Measurements from ENCODE around the gene C2orf72. TPM values are rescaled to one million over a fixed set of nuclear protein-coding genes. Genes with fewer than 3 reads are reported as not detected.

The C2orf72 gene
- total and polyA plus RNA-seq, 4 experiments from 2014 or later: not detected

GRCh38 chr2:231037731-231038482 lies 584 bp downstream of the C2orf72 start:
- H3K9me3 ChIP-seq (ENCODE audit: control insufficient read depth in 1 of 2, low read length in 2 of 2): no peaks in the 10 kb centered on the region
- no peaks in the 10 kb centered on the region for H3K36me3 ChIP-seq (ENCODE audit: insufficient read depth, low read length)
- ChIA-PET CTCF (ENCODE audit: partially characterized antibody) (no interaction called here), POLR2A (ENCODE audit: partially characterized antibody) (no interaction called here)
- peaks cover 38 to 54% of the 10 kb centered on the region in 2 donors for H3K27me3 Mint-ChIP-seq
- H3K27ac Mint-ChIP-seq: no peak overlapping the region
- H3K9me3 Mint-ChIP-seq: no peaks in the 10 kb centered on the region
- H3K27ac ChIP-seq (ENCODE audit: low read depth, low read length): no peak overlapping the region
- no peaks in the 10 kb centered on the region for H3K4me1 ChIP-seq (ENCODE audit: insufficient read depth, low read length)
- peaks cover 22% of the 10 kb centered on the region for H3K27me3 ChIP-seq (ENCODE audit: insufficient read depth, low read length)
- H3K4me3 Mint-ChIP-seq: peak overlapping the region in 7 of 8 donors; percentile 13 to 77 (median 68)
- H3K4me3 ChIP-seq (ENCODE audit: low read length in 2 of 2): no peak overlapping the region
- peaks cover 0 to 9% (median 2%) of the 10 kb centered on the region in 4 donors for H3K4me1 Mint-ChIP-seq
- intact Hi-C loops (cut with micrococcal nuclease): no loop called here
- no peak for DNase-seq
- no peaks in the 10 kb centered on the region for H3K36me3 Mint-ChIP-seq

- H3K27ac Mint-ChIP-seq: no peak overlapping the region
- Histone ChIP-seq H3K4me3 (ENCODE audit: low read length in 2 of 2) (no peak overlapping the region), H3K36me3 (ENCODE audit: insufficient read depth, low read length) (no peaks in the 10 kb centered on the region), H3K9me3 (ENCODE audit: control insufficient read depth in 1 of 2, low read length in 2 of 2) (no peaks in the 10 kb centered on the region), H3K4me1 (ENCODE audit: insufficient read depth, low read length) (no peaks in the 10 kb centered on the region), H3K27me3 (ENCODE audit: insufficient read depth, low read length) (peaks cover 22% of the 10 kb centered on the region), H3K27ac (ENCODE audit: low read depth, low read length) (no peak overlapping the region)
- peaks cover 0 to 9% (median 2%) of the 10 kb centered on the region in 4 donors for H3K4me1 Mint-ChIP-seq
- ChIA-PET CTCF (ENCODE audit: partially characterized antibody) (no interaction called here), POLR2A (ENCODE audit: partially characterized antibody) (no interaction called here)
- no peak for DNase-seq
- H3K27me3 Mint-ChIP-seq: peaks cover 36 to 56% of the 10 kb centered on the region in 2 donors
- H3K4me3 Mint-ChIP-seq: peak overlapping the region in 7 of 8 donors; percentile 13 to 77 (median 68)
- no peaks in the 10 kb centered on the region for H3K36me3 Mint-ChIP-seq
- intact Hi-C loops (cut with micrococcal nuclease): no loop called here
- no peaks in the 10 kb centered on the region for H3K9me3 Mint-ChIP-seq
Measured at GRCh38 chr2:231038483-231039293, 1.4 kb downstream of the C2orf72 start.

- Mint-ChIP-seq H3K27me3 (peaks cover 36 to 55% of the 10 kb centered on the region in 2 donors), H3K4me1 (peaks cover 0 to 9% (median 2%) of the 10 kb centered on the region in 4 donors), H3K9me3 (no peaks in the 10 kb centered on the region), H3K4me3 (no peak overlapping the region), H3K27ac (no peak overlapping the region), H3K36me3 (no peaks in the 10 kb centered on the region)
- H3K4me3 ChIP-seq (ENCODE audit: low read length in 2 of 2): no peak overlapping the region
- no peaks in the 10 kb centered on the region for H3K36me3 ChIP-seq (ENCODE audit: insufficient read depth, low read length)
- intact Hi-C loops (cut with micrococcal nuclease): no loop called here
- no peak for DNase-seq
- ChIA-PET CTCF (ENCODE audit: partially characterized antibody) (interaction anchor here (0.8 kb wide), 1 partner anchor 14 kb away, joined by 3 read pairs; no protein-coding TSS in a partner anchor), POLR2A (ENCODE audit: partially characterized antibody) (no interaction called here)
- H3K27me3 ChIP-seq (ENCODE audit: insufficient read depth, low read length): peaks cover 22% of the 10 kb centered on the region
- H3K4me1 ChIP-seq (ENCODE audit: insufficient read depth, low read length): no peaks in the 10 kb centered on the region
- no peaks in the 10 kb centered on the region for H3K9me3 ChIP-seq (ENCODE audit: control insufficient read depth in 1 of 2, low read length in 2 of 2)
- H3K27ac ChIP-seq (ENCODE audit: low read depth, low read length): no peak overlapping the region
Measured at GRCh38 chr2:231039294-231039664, 2.0 kb downstream of the C2orf72 start.

GRCh38 chr2:231039821-231040364 lies 2.6 kb downstream of the C2orf72 start:
- H3K4me3 ChIP-seq (ENCODE audit: low read length in 2 of 2): no peak overlapping the region
- H3K9me3 ChIP-seq (ENCODE audit: control insufficient read depth in 1 of 2, low read length in 2 of 2): no peaks in the 10 kb centered on the region
- H3K4me3 Mint-ChIP-seq: no peak overlapping the region

GRCh38 chr2:231041061-231041689 lies 3.9 kb downstream of the C2orf72 start:
- Histone ChIP-seq H3K27ac (ENCODE audit: low read depth, low read length) (no peak overlapping the region), H3K27me3 (ENCODE audit: insufficient read depth, low read length) (peaks cover 19% of the 10 kb centered on the region), H3K4me3 (ENCODE audit: low read length in 2 of 2) (no peak overlapping the region), H3K4me1 (ENCODE audit: insufficient read depth, low read length) (no peaks in the 10 kb centered on the region), H3K9me3 (ENCODE audit: control insufficient read depth in 1 of 2, low read length in 2 of 2) (no peaks in the 10 kb centered on the region), H3K36me3 (ENCODE audit: insufficient read depth, low read length) (no peaks in the 10 kb centered on the region)
- Mint-ChIP-seq H3K4me1 (peaks cover 0 to 9% (median 2%) of the 10 kb centered on the region in 4 donors), H3K27ac (no peak overlapping the region), H3K36me3 (no peaks in the 10 kb centered on the region), H3K27me3 (peaks cover 28 to 47% of the 10 kb centered on the region in 2 donors), H3K4me3 (no peak overlapping the region), H3K9me3 (no peaks in the 10 kb centered on the region)
- no peak for DNase-seq
- POLR2A ChIA-PET (ENCODE audit: partially characterized antibody): no interaction called here
- CTCF ChIA-PET (ENCODE audit: partially characterized antibody): interaction anchor here (3.3 kb wide), 1 partner anchor 12 kb away, joined by 15 read pairs; no protein-coding TSS in a partner anchor
- intact Hi-C loops (cut with micrococcal nuclease): no loop called here

More at GRCh38 chr2:231039821-231040364, 2.6 kb downstream of the C2orf72 start:
- ChIA-PET CTCF (ENCODE audit: partially characterized antibody) (interaction anchor here (0.8 kb wide), 1 partner anchor 13 kb away, joined by 3 read pairs; no protein-coding TSS in a partner anchor), POLR2A (ENCODE audit: partially characterized antibody) (no interaction called here)
- no peak for DNase-seq
- H3K4me1 Mint-ChIP-seq: peaks cover 0 to 9% (median 2%) of the 10 kb centered on the region in 4 donors
- no peaks in the 10 kb centered on the region for H3K36me3 Mint-ChIP-seq
- Histone ChIP-seq H3K4me1 (ENCODE audit: insufficient read depth, low read length) (no peaks in the 10 kb centered on the region), H3K27ac (ENCODE audit: low read depth, low read length) (no peak overlapping the region), H3K36me3 (ENCODE audit: insufficient read depth, low read length) (no peaks in the 10 kb centered on the region), H3K27me3 (ENCODE audit: insufficient read depth, low read length) (peaks cover 22% of the 10 kb centered on the region)
- H3K9me3 Mint-ChIP-seq: no peaks in the 10 kb centered on the region
- intact Hi-C loops (cut with micrococcal nuclease): no loop called here
- peaks cover 36 to 52% of the 10 kb centered on the region in 2 donors for H3K27me3 Mint-ChIP-seq
- H3K27ac Mint-ChIP-seq: no peak overlapping the region

GRCh38 chr2:231043796-231044195 lies 6.5 kb downstream of the C2orf72 start:
- Mint-ChIP-seq H3K36me3 (no peaks in the 10 kb centered on the region), H3K27me3 (peaks cover 21 to 38% of the 10 kb centered on the region in 2 donors)
- intact Hi-C loops (cut with micrococcal nuclease): no loop called here

GRCh38 chr2:231046916-231047273 lies 9.6 kb downstream of the C2orf72 start:
- H3K4me1 ChIP-seq (ENCODE audit: insufficient read depth, low read length): no peaks in the 10 kb centered on the region
- intact Hi-C loops (cut with micrococcal nuclease): no loop called here
- H3K4me1 Mint-ChIP-seq: peaks cover 0 to under 1% (median 0%) of the 10 kb centered on the region in 4 donors
- no peak overlapping the region for H3K4me3 ChIP-seq (ENCODE audit: low read length in 2 of 2)
- no peak overlapping the region for H3K27ac ChIP-seq (ENCODE audit: low read depth, low read length)
- H3K9me3 ChIP-seq (ENCODE audit: control insufficient read depth in 1 of 2, low read length in 2 of 2): no peaks in the 10 kb centered on the region
- peaks cover 4 to 16% of the 10 kb centered on the region in 2 donors for H3K27me3 Mint-ChIP-seq
- ChIA-PET POLR2A (ENCODE audit: partially characterized antibody) (no interaction called here), CTCF (ENCODE audit: partially characterized antibody) (no interaction called here)
- no peaks in the 10 kb centered on the region for H3K36me3 Mint-ChIP-seq
- no peaks in the 10 kb centered on the region for H3K36me3 ChIP-seq (ENCODE audit: insufficient read depth, low read length)
- no peaks in the 10 kb centered on the region for H3K27me3 ChIP-seq (ENCODE audit: insufficient read depth, low read length)
- H3K27ac Mint-ChIP-seq: no peak overlapping the region
- H3K9me3 Mint-ChIP-seq: no peaks in the 10 kb centered on the region
- no peak for DNase-seq
- no peak overlapping the region for H3K4me3 Mint-ChIP-seq

More at GRCh38 chr2:231043796-231044195, 6.5 kb downstream of the C2orf72 start:
- Mint-ChIP-seq H3K27ac (no peak overlapping the region), H3K4me3 (no peak overlapping the region), H3K4me1 (no peaks in the 10 kb centered on the region), H3K9me3 (no peaks in the 10 kb centered on the region)
- no peaks in the 10 kb centered on the region for H3K36me3 ChIP-seq (ENCODE audit: insufficient read depth, low read length)
- no peaks in the 10 kb centered on the region for H3K9me3 ChIP-seq (ENCODE audit: control insufficient read depth in 1 of 2, low read length in 2 of 2)
- no peak overlapping the region for H3K4me3 ChIP-seq (ENCODE audit: low read length in 2 of 2)
- POLR2A ChIA-PET (ENCODE audit: partially characterized antibody): no interaction called here
- peaks cover 10% of the 10 kb centered on the region for H3K27me3 ChIP-seq (ENCODE audit: insufficient read depth, low read length)
- CTCF ChIA-PET (ENCODE audit: partially characterized antibody): interaction anchor here (1.3 kb wide), 1 partner anchor 9 kb away, joined by 5 read pairs; no protein-coding TSS in a partner anchor
- no peaks in the 10 kb centered on the region for H3K4me1 ChIP-seq (ENCODE audit: insufficient read depth, low read length)
- no peak for DNase-seq
- H3K27ac ChIP-seq (ENCODE audit: low read depth, low read length): no peak overlapping the region
